Vagina (tissue), 2 donors: ENCODE results near the gene GPM6B. TPM values are rescaled to one million over a fixed set of nuclear protein-coding genes. Genes with fewer than 3 reads are reported as not detected.

Source experiments
- DNase-seq, 2 donors: peaks; one replicate each; pipeline ENCODE4 v3.0.0-alpha.2; 2017; ENCODE audit errors: extremely low spot score in 2 of 2
- H3K27ac ChIP-seq: fragments of 200-600 bp; sonication (generic); one replicate; pipeline ENCODE4 v1.5.1; 2019
- H3K27me3 ChIP-seq: fragments of 200-600 bp; sonication (generic); one replicate; pipeline ENCODE4 v1.5.1; 2019
- H3K36me3 ChIP-seq, 2 donors: fragments of 200-600 bp; sonication (generic); one replicate each; pipeline ENCODE4 v1.5.1; 2017 to 2019
- H3K4me1 ChIP-seq: fragments of 200-600 bp; sonication (generic); one replicate; pipeline ENCODE4 v1.5.1; 2019
- H3K4me3 ChIP-seq, 2 donors: fragments of 200-600 bp; sonication (generic); 1 replicate in 1 of 2; 2 replicates in 1 of 2; pipeline ENCODE4 v1.5.1; 2016 to 2019
- H3K9me3 ChIP-seq: fragments of 200-600 bp; sonication (generic); one replicate; pipeline ENCODE4 v1.5.1; 2019
- CTCF ChIP-seq, 3 experiments: fragments of 450-650 bp in 2 of 3; fragments of 200-600 bp in 1 of 3; sonication (generic) in 1 of 3; IDR thresholded peaks; one replicate each; pipeline ENCODE4 v1.5.1; 2017 to 2019; ENCODE audit warnings: antibody characterized with exemption in 3 of 3, mild to moderate bottlenecking in 2 of 3, moderate library complexity in 2 of 3
- POLR2A ChIP-seq, 2 donors: fragments of 450-650 bp; IDR thresholded peaks; one replicate each; pipeline ENCODE4 v1.6.1; 2017; ENCODE audit warnings: antibody characterized with exemption in 2 of 2, mild to moderate bottlenecking in 2 of 2, moderate library complexity in 2 of 2
- POLR2AphosphoS5 ChIP-seq, 2 donors: sonication (generic); formaldehyde crosslinking; IDR thresholded peaks; one replicate each; pipeline ENCODE4 v1.9.0; 2017; ENCODE audit warnings: antibody characterized with exemption in 2 of 2, mild to moderate bottlenecking in 2 of 2, low read depth in 1 of 2; ENCODE audit not compliant: insufficient read depth in 1 of 2
- intact Hi-C: fragments of 100-400 bp; cut with DNase I; formaldehyde crosslinking; loops from one replicate; pipeline ENCODE4 v1.15.1; 2023
- total RNA-seq: library from RNA; depleted of rRNA; stranded (reverse); fragments of >200 nt; gene quantifications from one replicate; pipeline ENCODE4 v1.2.3, GENCODE V29; 2016

GPM6B gene
- total RNA-seq, 1 donor from 2014 or later, result 15.7 TPM

- no peaks in the 10 kb centered on the region for H3K27me3 ChIP-seq
- no peak for TF ChIP-seq POLR2AphosphoS5 (IDR thresholded peaks at IDR 0.05; ENCODE audit: insufficient read depth in 1 of 2, low read depth in 1 of 2)
- TF ChIP-seq CTCF (IDR thresholded peaks at IDR 0.05), result no peak
- TF ChIP-seq POLR2A (IDR thresholded peaks at IDR 0.05), result no peak
- no peaks in the 10 kb centered on the region for H3K9me3 ChIP-seq
- intact Hi-C loops, result no loop called here
- no peaks in the 10 kb centered on the region for H3K4me1 ChIP-seq
- no peak overlapping the region for H3K4me3 ChIP-seq
- H3K27ac ChIP-seq, result no peak overlapping the region
- DNase-seq, result no peak
- H3K36me3 ChIP-seq, result no peaks in the 10 kb centered on the region
Measured at GRCh38 chrX:13843150-13843721, 26.3 kb upstream of the GPM6B start.

- no peak overlapping the region for H3K27ac ChIP-seq
- DNase-seq, result no peak
- H3K27me3 ChIP-seq, result no peaks in the 10 kb centered on the region
- H3K4me3 ChIP-seq, result no peak overlapping the region
- TF ChIP-seq POLR2AphosphoS5 (IDR thresholded peaks at IDR 0.05; ENCODE audit: insufficient read depth in 1 of 2, low read depth in 1 of 2) (no peak), POLR2A (IDR thresholded peaks at IDR 0.05) (no peak), CTCF (IDR thresholded peaks at IDR 0.05) (no peak)
- H3K36me3 ChIP-seq, result no peaks in the 10 kb centered on the region
- no peaks in the 10 kb centered on the region for H3K4me1 ChIP-seq
- H3K9me3 ChIP-seq, result no peaks in the 10 kb centered on the region
- intact Hi-C loops, result no loop called here
Measured at GRCh38 chrX:13840121-13840520, 23.2 kb upstream of the GPM6B start.

GRCh38 chrX:13837290-13837745, 20.4 kb upstream of the GPM6B start:
- Histone ChIP-seq H3K4me3 (no peak overlapping the region), H3K36me3 (no peaks in the 10 kb centered on the region), H3K9me3 (no peaks in the 10 kb centered on the region), H3K4me1 (no peaks in the 10 kb centered on the region), H3K27me3 (no peaks in the 10 kb centered on the region), H3K27ac (no peak overlapping the region)
- intact Hi-C loops, result no loop called here
- no peak for DNase-seq
- no peak for TF ChIP-seq POLR2A (IDR thresholded peaks at IDR 0.05)
- no peak for TF ChIP-seq POLR2AphosphoS5 (IDR thresholded peaks at IDR 0.05; ENCODE audit: insufficient read depth in 1 of 2, low read depth in 1 of 2)
- no peak for TF ChIP-seq CTCF (IDR thresholded peaks at IDR 0.05)

- Histone ChIP-seq H3K4me1 (no peaks in the 10 kb centered on the region), H3K36me3 (no peaks in the 10 kb centered on the region), H3K4me3 (no peak overlapping the region), H3K27me3 (no peaks in the 10 kb centered on the region), H3K9me3 (no peaks in the 10 kb centered on the region), H3K27ac (no peak overlapping the region)
- DNase-seq, result no peak
- no peak for TF ChIP-seq POLR2AphosphoS5 (IDR thresholded peaks at IDR 0.05; ENCODE audit: insufficient read depth in 1 of 2, low read depth in 1 of 2)
- no peak for TF ChIP-seq POLR2A (IDR thresholded peaks at IDR 0.05)
- intact Hi-C loops, result no loop called here
Measured at GRCh38 chrX:13836575-13836974, 19.7 kb upstream of the GPM6B start.

GRCh38 chrX:13835825-13836224, 18.9 kb upstream of the GPM6B start:
- Histone ChIP-seq H3K27me3 (no peaks in the 10 kb centered on the region), H3K27ac (no peak overlapping the region), H3K4me1 (no peaks in the 10 kb centered on the region), H3K4me3 (no peak overlapping the region), H3K36me3 (no peaks in the 10 kb centered on the region), H3K9me3 (no peaks in the 10 kb centered on the region)
- DNase-seq, result no peak
- intact Hi-C loops, result no loop called here
- TF ChIP-seq CTCF (IDR thresholded peaks at IDR 0.05), result no peak
- TF ChIP-seq POLR2A (IDR thresholded peaks at IDR 0.05), result no peak
- TF ChIP-seq POLR2AphosphoS5 (IDR thresholded peaks at IDR 0.05; ENCODE audit: insufficient read depth in 1 of 2, low read depth in 1 of 2), result no peak
